Keratinocyte (primary cell): Measurements from ENCODE around the gene ZFPM1.

ENCODE experiments used
- EZH2 ChIP-seq: IDR thresholded peaks from one replicate; pipeline ENCODE4 v1.6.1; 2012; ENCODE audit warnings: inconsistent platforms, mild to moderate bottlenecking, low read length, moderate library complexity
- TF ChIP-seq, protein P1 (sequence below), 3 experiments: IDR thresholded peaks in 1 of 3; conservative IDR thresholded peaks in 1 of 3; optimal IDR thresholded peaks in 1 of 3; 2 replicates in 2 of 3; 3 replicates in 1 of 3; pipeline versions ENCODE3 to v1.5.1; 2011; ENCODE audit warnings: low read length in 3 of 3, mild to moderate bottlenecking in 3 of 3, moderate library complexity in 2 of 3, control low read depth in 1 of 3, inconsistent platforms in 1 of 3; ENCODE audit not compliant: insufficient read depth in 2 of 3; ENCODE audit errors: extremely low read depth in 1 of 3

DNA sequence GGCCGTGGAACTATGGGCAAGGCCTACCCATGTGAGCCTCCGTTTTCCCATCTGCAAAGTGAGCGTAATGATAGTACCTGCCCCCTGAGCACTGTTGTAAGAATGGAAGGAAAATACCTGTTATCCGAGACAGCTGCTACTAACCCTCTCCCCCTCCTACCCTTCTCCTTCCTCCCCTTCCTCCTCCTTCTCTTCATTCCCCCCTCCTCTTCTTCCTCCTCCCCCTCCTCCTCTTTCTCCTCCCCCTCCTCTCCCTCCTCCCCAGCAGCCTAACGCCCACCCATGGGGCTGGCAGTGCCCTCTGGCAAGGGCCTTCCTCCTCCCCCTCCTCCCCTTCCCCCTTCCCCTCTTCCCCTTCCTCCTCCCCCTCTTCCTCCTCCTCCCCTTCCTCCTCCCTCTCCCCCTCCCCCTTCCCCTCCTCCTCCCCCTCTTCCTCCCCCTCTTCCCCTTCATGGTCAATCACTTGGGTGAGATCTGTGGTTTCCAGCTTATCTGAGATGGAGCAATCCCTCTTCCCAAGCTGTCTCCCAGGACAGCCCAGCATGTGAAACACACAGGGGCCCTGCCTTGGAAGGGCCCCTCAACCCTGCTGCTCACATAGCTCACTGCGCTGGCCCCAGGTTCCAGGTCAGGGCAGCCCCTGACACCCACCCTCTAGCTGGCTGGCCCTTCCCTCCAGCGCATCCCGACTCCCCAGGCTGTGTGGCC, 6.4 kb downstream of the ZFPM1 start:
- no peak for TF ChIP-seq EZH2
- TF ChIP-seq, protein P1, sequence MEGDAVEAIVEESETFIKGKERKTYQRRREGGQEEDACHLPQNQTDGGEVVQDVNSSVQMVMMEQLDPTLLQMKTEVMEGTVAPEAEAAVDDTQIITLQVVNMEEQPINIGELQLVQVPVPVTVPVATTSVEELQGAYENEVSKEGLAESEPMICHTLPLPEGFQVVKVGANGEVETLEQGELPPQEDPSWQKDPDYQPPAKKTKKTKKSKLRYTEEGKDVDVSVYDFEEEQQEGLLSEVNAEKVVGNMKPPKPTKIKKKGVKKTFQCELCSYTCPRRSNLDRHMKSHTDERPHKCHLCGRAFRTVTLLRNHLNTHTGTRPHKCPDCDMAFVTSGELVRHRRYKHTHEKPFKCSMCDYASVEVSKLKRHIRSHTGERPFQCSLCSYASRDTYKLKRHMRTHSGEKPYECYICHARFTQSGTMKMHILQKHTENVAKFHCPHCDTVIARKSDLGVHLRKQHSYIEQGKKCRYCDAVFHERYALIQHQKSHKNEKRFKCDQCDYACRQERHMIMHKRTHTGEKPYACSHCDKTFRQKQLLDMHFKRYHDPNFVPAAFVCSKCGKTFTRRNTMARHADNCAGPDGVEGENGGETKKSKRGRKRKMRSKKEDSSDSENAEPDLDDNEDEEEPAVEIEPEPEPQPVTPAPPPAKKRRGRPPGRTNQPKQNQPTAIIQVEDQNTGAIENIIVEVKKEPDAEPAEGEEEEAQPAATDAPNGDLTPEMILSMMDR (optimal IDR thresholded peaks at IDR 0.05 in 1 of 3, IDR thresholded peaks at IDR 0.05 in 1 of 3, conservative IDR thresholded peaks at IDR 0.05 in 1 of 3; ENCODE audit: extremely low read depth in 1 of 3, insufficient read depth in 2 of 3, low read length in 3 of 3), result no peak
